D341Med (cell line): Measurements from ENCODE around the gene WNT2B.

Experiments used
- DNase-seq: peaks from one replicate; pipeline ENCODE4 v3.0.0; 2012; ENCODE audit warnings: low spot score

Gene WNT2B

DNA sequence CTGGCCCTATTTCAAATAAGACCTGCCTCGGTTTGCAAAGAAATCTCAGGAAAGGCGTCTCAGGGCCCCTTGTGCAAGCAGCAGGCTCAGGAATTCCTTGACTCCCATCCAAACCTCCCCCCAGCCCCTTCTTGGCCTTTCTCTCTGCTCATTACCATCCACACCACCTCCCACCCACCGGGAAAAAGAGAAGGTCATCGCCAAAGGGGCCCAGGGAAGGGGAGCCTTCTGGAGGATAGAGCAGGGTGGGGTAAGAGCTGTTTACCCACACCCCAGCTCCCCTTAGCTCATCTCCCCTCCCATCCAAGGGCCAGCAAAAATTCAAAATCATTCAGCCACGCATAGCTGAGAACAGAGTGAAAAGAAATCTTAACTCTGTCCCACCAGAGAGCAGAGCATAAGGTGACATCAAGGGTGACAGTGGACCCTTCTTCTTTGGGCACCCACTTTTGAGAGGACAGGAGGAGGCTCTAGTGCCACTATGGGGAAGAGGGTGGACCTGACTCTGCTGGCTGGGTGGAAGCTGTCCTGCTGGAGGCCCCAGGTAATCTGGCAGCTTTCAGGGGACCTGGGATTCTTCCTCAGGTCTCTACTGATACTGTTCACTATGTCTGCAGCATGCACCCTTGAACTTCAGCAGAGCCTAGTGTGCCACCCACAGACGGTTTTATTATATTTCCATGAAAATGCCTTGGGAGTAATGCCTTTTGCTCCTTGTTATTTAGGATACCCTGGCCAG, 3.9 kb upstream of the WNT2B start:
- no peak for DNase-seq

DNA sequence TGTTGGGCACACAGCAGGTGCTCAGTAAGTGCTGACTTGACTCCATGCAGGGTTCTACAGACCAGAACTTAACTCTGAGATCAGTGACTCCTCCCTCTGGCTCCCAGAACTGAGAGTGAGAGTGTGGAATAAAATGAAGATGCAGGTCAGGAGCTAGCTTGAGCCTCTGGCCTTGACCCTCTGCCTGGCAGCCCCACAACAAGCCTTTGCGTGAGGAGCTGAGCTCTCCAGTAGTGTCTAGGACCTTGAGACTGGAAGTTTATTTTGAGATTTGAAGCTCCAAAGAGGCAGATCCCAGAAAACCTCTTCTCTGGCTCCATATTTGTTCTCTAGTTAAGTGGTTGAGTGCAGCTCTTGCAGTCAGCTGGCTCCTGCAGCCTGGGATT, 3.4 kb upstream of the WNT2B start:
- DNase-seq, result no peak

DNA sequence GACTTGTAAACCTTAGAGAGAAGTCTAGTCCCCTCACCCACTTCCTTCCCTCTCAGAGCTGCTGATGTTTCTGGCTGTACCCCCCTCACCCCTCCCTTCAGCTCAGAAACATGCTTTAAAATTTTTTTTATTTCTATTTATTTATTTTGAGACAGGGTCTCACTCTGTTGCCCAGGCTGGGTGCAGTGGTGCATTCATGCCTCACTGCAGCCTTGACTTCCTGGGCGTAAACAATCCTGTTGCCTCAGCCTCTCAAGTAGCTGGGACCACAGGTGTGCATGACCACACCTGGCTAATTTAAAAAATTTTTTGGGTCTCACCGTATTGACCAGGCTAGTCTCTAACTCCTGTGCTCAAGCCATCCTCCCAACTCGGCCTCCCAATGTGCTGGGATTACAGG, 2.9 kb upstream of the WNT2B start:
- no peak for DNase-seq

DNA sequence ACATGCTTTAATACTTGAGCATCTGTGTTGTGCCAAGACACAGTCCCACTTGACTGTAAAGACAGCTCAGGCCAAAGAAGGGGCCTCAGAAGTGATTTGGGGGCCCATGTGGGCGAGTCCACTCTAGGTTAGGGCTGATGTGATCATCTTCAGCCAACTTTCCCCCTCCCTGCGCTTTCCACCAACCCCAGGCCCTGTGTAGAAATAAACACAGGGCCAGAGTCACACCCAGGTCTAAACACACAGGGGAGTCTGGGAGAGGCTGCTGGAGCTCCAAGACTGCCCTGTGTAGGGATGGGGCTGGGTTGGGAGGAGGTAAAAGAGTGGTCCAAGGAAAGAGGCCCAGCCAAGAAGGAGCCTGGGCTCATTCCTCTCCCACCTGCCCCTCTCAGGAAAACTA, 2.5 kb upstream of the WNT2B start:
- no peak for DNase-seq

DNA sequence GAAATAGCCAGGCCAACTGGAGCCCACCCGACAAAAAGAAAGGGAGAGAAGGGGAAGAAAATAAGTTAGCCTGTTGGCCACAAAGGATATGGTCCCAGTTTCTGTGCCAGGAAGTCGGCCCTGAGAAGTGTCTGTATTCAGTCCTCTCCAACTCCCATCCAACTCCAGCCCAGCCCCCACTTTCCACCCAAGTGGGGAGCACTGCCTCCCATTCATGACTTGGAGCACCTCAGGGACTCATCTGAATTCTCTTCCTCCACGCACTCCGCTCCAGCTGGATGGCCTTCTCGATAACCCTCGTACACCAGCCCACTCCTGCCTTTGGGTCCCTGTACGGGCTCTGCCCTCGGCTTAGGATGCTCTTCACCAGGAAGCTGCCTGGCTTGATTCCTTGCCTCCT, 2.0 kb upstream of the WNT2B start:
- no peak for DNase-seq

DNA sequence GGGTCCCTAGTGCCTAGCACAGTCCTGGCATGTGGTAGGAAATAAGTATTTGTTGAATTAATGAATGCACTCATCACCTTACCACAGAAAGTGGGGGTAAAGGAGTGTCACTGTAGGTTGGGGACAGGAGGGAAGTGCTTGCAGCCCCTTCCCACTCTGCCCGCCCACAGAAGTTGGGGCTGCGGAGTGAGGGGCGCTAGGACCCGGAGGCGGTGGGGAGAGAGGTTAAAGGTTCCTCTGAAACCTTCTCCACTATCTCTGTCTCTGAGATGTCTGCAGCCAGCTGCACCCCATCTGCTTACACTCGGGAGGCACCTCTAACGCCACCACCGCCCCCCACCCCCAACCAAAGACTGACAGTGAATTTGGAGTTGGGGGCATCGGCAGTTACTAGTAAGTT, 1.4 kb upstream of the WNT2B start:
- DNase-seq, result no peak

DNA sequence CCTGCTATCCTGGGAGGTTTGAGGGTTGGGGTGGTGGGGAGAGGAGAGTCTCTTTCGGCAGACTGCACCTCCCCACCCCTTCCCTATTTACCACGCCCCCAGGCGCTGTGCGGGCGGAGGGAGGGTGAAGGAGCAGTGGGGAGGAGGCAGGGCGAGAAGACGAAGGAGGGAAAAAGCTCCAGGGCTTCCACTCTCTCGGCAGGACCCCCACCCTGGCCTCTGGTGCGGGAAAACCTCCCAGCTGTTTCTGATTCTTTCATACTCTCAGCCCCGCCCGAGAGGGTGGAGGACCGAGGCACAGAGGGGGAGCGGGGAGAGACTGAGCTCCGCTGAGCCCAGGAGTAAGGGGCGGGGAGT, 866 bp upstream of the WNT2B start:
- DNase-seq, result no peak

DNA sequence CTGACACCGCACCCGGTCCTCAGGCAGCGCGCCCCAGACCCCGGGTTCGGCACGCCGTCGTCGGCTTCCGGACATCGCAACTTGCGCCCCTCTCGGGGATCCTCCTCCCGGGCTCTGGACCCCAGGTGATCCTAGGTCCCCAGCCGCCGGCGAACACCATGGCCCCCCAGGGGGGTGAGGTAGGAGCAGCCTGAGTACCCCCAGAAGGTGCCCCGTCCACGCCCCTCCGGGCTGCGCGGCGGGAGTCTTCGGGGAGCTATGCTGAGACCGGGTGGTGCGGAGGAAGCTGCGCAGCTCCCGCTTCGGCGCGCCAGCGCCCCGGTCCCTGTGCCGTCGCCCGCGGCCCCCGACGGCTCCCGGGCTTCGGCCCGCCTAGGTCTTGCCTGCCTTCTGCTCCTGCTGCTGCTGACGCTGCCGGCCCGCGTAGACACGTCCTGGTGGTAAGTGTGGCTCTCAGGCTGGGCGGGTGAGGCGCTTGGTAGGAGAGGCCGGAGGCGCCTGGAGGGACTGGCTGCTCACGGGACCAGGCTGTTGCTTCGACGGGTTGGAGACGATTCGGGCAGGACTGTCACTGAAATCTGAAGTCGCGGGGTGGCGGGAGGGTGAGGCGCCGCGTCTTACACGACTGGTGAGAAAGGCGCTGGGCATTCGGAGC, 367 bp downstream of the WNT2B start:
- peak; percentile 59 for DNase-seq

DNA sequence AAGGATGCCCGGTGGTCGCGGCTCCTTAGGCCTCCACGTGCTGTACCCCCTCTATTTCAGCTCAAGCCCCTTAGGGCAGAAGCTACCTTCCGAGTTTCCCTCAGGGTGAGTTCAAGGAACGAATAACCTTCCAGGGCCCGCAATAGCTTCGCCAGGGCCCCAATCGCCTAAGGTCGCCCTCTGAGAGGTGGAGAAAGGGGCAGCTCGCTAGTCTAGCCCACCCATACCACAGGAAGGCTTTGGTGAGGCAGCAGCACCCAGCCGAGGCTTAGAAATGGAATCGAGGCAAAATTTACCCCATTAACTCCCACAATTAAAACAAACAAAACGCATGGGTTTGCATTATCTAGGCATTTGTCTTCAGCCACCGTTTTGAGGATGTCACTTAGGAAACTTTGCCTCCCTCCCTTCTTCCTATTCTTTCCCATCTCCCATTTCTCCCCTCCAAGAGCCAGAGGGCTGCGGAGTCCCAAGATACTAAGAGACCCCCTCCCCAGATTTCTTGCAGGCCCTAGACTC, 954 bp downstream of the WNT2B start:
- DNase-seq, result no peak

DNA sequence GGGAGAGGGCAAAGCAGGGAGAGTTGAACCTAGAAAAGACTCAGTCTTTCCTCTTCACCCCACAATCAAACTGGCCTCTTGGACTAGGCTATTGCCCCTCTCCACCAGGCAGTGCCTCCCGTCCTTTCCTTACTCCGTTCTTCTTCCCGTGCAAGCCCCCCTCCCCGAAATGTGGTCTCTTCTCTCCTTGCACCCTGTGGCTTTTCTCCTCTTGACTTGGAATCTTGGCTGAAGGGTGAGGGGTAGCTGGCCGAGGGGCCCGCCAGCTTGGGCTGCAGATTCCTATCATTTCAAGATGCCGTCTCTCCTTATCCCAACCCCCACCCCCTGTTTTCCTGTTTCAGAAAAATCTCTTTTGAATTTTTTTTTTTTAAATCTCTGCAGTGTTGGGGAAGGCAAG, 1.6 kb downstream of the WNT2B start:
- DNase-seq, result no peak

DNA sequence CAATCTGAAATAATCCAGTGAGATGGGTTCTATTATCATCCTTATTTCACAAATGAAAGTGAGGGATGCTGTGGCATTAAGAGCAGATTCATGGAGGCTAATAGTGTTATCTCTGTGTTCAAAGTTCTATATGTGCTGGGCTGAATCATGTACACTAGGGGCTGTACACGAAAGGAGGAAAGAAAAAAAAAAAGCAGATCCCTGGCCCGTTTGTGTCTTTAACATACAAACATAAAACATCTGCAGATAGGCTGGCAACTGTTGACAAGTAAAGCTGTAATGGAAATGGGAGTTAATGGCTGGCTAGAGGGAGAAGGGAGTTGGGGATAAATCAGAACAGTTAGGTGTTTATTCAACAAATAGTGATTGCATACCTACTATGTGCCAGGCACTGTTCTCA, 3.1 kb downstream of the WNT2B start:
- no peak for DNase-seq

DNA sequence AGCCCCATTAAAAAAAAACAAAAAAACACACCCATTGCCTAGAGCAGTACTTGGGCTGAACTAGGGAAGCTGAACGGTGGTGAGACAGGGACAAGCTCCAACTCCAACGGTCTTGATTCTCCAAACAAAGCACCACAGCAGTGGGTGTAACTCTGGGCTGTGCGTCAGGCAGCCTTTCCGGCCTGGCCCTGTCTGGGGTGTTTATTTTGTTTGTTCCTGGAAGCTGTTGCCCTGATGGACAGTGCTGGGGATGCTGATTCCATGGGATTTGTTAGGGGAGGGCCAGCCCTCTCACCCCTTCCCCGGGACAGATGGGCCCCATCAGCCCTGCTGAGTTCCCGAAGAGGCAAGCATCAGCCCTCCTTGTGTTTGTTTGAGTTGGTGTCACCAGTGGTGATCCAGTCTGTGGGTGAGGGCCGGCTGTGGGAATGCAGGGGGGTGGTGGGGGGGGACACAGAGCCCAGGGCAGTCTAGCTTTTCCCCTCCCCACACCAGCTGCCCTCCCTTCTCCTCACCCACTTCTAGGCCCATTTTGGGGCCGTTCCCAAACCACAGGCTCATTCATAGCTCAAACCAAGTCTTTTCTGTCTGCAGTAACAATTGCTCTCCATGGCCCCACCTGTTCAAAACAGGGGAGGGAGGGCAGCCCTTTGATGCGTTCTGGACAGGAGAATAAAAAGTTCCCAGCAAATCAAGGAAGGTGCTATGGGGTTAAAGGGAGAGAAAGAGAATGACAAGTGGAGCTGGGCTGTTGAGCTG, 4.5 kb downstream of the WNT2B start:
- no peak for DNase-seq

DNA sequence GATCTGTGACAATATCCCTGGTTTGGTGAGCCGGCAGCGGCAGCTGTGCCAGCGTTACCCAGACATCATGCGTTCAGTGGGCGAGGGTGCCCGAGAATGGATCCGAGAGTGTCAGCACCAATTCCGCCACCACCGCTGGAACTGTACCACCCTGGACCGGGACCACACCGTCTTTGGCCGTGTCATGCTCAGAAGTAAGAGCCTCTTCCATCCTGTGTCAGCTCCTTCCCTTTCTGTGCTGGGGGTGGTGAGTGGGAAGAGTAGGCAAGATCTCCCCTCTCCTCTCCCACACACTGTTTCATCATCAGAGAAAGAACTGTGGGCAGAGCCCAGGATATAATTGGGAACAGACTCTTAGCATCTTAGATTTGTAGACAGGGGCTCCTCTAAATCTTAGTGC, 6.1 kb downstream of the WNT2B start:
- no peak for DNase-seq

DNA sequence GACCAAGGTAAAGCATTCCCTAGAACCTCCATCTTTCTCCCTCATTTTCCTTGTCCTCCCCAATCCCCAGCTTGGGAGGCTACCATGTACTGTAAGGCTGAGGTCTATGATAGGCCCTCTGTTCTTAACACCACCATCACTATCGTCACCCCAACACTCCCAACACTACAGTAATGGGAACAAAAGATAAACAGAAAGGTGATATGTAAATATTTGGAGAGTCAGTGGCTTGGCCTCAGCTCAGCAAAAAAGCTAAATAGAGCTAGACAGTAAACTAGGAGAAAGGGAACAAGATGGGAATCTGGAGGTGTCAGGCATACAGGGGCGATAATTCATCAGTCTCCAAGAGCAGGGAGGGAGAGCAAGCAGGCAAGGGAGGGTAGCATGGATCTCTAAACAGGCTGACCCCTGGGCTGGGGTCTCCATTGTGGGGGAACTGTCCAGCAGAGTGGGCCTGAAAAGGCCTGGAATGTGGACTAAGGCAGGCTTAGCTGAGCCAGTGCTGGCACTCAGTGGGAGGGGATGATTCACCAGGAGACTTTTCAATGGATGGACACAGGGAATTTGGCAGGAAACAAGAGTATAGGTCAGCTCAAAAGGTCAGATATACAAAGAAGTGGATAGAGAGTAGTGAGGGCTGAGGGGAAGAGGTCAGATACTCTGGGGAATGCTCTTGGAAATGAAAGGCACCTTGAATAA, 6.7 kb downstream of the WNT2B start:
- DNase-seq, result no peak

DNA sequence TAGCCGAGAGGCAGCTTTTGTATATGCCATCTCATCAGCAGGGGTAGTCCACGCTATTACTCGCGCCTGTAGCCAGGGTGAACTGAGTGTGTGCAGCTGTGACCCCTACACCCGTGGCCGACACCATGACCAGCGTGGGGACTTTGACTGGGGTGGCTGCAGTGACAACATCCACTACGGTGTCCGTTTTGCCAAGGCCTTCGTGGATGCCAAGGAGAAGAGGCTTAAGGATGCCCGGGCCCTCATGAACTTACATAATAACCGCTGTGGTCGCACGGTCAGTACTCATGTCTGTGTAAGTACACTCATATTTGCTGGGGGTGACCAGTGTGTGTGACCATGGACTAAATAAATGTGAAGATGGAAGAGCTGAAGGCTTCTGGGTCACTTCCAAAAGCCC, 7.4 kb downstream of the WNT2B start:
- no peak for DNase-seq

DNA sequence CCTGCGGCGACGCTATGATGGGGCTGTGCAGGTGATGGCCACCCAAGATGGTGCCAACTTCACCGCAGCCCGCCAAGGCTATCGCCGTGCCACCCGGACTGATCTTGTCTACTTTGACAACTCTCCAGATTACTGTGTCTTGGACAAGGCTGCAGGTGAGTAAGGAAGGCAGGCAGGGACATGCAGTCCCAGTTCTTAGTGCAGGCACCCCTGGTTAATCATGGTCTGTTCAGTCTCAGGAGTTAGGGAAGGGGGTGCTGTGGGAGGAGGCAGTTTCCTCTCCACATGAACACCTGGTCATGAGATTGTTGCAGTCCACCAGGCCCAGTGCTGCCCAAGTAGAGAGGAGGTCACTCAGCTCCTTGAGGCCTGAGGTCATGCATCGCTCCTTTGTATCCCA, 8.5 kb downstream of the WNT2B start:
- no peak for DNase-seq

DNA sequence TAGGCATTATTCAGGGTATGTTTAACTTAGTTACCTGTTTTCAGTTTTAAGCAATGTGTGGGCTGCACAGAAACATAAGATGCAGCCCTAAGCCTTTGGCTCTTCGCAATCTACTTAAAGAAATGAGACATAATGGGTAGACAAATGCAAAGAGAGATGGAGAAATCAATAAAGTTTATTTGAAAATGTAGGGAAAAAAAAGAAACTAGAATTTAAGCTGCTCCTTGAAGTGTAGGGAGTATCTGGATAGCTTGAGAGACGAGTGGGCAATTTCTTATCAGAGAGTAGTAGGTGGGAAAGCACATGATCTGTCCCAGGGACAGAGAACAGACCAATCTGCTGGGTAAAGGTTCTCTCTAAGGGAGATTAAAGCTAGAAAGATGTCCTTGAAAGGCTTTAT, 8.9 kb downstream of the WNT2B start:
- DNase-seq, result no peak

DNA sequence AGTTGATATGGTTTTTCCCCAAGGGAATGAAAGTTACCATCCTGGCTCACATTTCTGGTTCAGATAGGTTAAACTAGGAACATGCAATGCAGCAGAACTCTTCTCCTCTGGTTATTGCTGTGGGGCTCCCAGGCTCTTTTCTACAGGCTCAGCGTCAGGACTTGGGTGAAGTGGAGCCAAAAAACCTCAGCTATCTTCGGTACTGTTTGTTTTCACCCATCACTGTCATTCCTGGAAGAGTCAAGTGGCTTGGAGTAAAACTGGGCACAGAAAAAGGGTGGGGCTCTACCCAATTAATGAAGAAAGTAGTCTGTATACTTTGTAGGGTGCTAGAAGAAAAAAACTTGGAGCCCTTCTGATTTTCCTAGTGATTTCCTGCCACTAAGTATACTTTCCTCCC, 9.4 kb downstream of the WNT2B start:
- no peak for DNase-seq

DNA sequence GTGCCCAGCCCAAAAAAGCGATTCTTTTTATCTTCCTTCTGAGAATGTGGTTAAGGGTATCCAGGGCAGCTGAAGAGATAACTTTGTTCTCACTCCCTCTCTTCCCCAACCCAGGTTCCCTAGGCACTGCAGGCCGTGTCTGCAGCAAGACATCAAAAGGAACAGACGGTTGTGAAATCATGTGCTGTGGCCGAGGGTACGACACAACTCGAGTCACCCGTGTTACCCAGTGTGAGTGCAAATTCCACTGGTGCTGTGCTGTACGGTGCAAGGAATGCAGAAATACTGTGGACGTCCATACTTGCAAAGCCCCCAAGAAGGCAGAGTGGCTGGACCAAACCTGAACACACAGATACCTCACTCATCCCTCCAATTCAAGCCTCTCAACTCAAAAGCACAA, 11.4 kb downstream of the WNT2B start:
- DNase-seq, result no peak

DNA sequence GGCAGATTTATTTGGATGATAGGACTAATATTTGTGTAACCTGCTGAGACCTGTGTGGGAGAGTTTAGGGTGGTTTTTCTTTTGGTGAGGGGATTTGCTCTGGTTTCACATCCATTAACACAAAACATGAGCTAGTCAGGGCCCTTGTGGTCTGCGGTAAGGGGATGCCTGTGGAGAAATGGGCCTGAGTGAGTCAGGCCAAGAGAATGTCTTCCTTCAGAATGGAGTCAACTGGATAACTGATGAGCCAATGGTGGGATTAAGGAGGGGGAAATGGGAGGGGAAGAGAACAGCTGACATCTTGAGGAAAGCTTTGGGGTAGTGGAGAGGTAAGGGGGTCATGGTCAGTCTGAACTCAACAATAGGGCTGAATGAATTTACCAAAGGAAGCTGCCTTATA, 13.9 kb downstream of the WNT2B start:
- no peak for DNase-seq

DNA sequence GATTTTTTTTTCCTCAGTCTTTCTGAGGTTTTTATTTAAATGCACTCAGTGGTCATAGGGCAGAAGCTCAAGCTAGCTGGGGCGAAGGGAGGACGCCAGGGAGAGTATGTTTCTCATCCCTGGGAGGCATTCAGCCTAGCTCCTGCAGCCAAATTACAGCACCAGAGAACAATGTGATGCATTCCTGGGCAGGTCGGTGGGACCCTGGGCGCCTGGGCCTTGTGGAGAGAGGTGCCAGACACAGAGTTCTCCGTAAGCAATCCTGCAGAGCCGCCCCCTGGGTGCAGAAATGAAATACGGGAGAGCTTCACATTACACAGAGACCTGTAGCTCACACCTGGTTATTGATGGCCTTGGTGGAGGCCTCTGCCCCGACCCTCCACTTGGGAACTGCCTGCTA, 15.5 kb downstream of the WNT2B start:
- DNase-seq, result no peak

DNA sequence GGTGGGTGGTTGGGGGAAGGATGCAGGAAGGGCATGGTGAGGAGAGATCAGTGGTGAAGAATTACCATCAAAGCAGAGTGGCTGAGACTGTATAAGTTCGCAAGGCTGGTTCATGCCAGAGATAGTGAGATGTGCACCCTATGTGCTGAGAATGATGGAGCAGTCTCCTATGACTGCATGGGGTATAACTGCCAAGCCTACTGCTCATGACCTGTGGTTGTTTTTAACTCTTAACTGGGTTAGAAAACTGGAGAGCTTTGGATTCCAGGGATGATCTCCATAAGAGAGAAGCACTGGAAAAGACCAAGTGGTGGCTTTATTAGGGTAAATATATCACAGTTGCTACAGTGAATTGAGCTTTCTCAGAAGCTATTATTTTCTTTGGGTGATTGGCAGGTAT, 16.2 kb downstream of the WNT2B start:
- no peak for DNase-seq
